Activated naive CD8-positive, alpha-beta T cell treated with anti-CD3 and anti-CD28 coated beads for 36 hours (primary cell): ENCODE measurements around the gene CRB2. TPM values are rescaled to one million over a fixed set of nuclear protein-coding genes. Genes with fewer than 3 reads are reported as not detected.
A peak's percentile ranks its signal among the peaks of the same experiment; 100 is the strongest.

Source experiments
- DNase-seq: peaks from one replicate; pipeline ENCODE4 v3.0.0; 2021
- H3K27ac Mint-ChIP-seq: one replicate; pipeline ENCODE4 v1.8.0; 2022; ENCODE audit warnings: mild to moderate bottlenecking, moderate library complexity, mixed read lengths
- H3K27me3 Mint-ChIP-seq: one replicate; pipeline ENCODE4 v1.8.0; 2022; ENCODE audit warnings: mild to moderate bottlenecking, mixed read lengths
- H3K36me3 Mint-ChIP-seq: one replicate; pipeline ENCODE4 v1.8.0; 2021; ENCODE audit warnings: mild to moderate bottlenecking, mixed read lengths
- H3K4me1 Mint-ChIP-seq: one replicate; pipeline ENCODE4 v1.8.0; 2021; ENCODE audit warnings: mixed read lengths
- H3K4me3 Mint-ChIP-seq: one replicate; pipeline ENCODE4 v1.8.0; 2022; ENCODE audit warnings: mild to moderate bottlenecking, moderate library complexity, mixed read lengths
- H3K9me3 Mint-ChIP-seq: one replicate; pipeline ENCODE4 v1.8.0; 2022; ENCODE audit warnings: mixed read lengths
- total RNA-seq, 2 experiments: library from RNA; stranded (reverse); gene quantifications; one replicate each; pipeline ENCODE4 v1.2.3, GENCODE V29; 2021

The CRB2 gene
- total RNA-seq, 2 experiments from 2014 or later = 0.06 to 0.10 TPM

GRCh38 chr9:123373447-123373923 is 17.5 kb downstream of the CRB2 start:
- Mint-ChIP-seq H3K27me3 (peaks cover 40% of the 10 kb centered on the region), H3K36me3 (no peaks in the 10 kb centered on the region), H3K4me1 (no peaks in the 10 kb centered on the region), H3K9me3 (no peaks in the 10 kb centered on the region), H3K27ac (no peak overlapping the region), H3K4me3 (no peak overlapping the region)
- peak; percentile 24 for DNase-seq

- H3K27me3 Mint-ChIP-seq = peaks cover 40% of the 10 kb centered on the region
- H3K9me3 Mint-ChIP-seq = no peaks in the 10 kb centered on the region
- no peaks in the 10 kb centered on the region for H3K36me3 Mint-ChIP-seq
- no peak overlapping the region for H3K27ac Mint-ChIP-seq
- H3K4me1 Mint-ChIP-seq = no peaks in the 10 kb centered on the region
- no peak for DNase-seq
- no peak overlapping the region for H3K4me3 Mint-ChIP-seq
Measured at GRCh38 chr9:123373946-123374345, 17.9 kb downstream of the CRB2 start.

GRCh38 chr9:123375469-123376132 is 19.6 kb downstream of the CRB2 start:
- Mint-ChIP-seq H3K9me3 (no peaks in the 10 kb centered on the region), H3K4me1 (no peaks in the 10 kb centered on the region), H3K27ac (no peak overlapping the region), H3K27me3 (peaks cover 34% of the 10 kb centered on the region), H3K4me3 (no peak overlapping the region), H3K36me3 (no peaks in the 10 kb centered on the region)
- DNase-seq = no peak

GRCh38 chr9:123376218-123377071 is 20.4 kb downstream of the CRB2 start:
- no peaks in the 10 kb centered on the region for H3K36me3 Mint-ChIP-seq
- H3K4me1 Mint-ChIP-seq = no peaks in the 10 kb centered on the region
- H3K27ac Mint-ChIP-seq = no peak overlapping the region
- no peak overlapping the region for H3K4me3 Mint-ChIP-seq
- H3K27me3 Mint-ChIP-seq = peaks cover 33% of the 10 kb centered on the region
- no peaks in the 10 kb centered on the region for H3K9me3 Mint-ChIP-seq
- no peak for DNase-seq

- Mint-ChIP-seq H3K4me1 (no peaks in the 10 kb centered on the region), H3K27ac (no peak overlapping the region), H3K27me3 (peaks cover 24% of the 10 kb centered on the region), H3K36me3 (no peaks in the 10 kb centered on the region), H3K4me3 (no peak overlapping the region), H3K9me3 (no peaks in the 10 kb centered on the region)
- no peak for DNase-seq
Measured at GRCh38 chr9:123377211-123377971, 21.4 kb downstream of the CRB2 start.

- H3K27me3 Mint-ChIP-seq = peaks cover 17% of the 10 kb centered on the region
- no peak overlapping the region for H3K27ac Mint-ChIP-seq
- no peak for DNase-seq
- no peaks in the 10 kb centered on the region for H3K4me1 Mint-ChIP-seq
- no peaks in the 10 kb centered on the region for H3K36me3 Mint-ChIP-seq
- no peak overlapping the region for H3K4me3 Mint-ChIP-seq
- H3K9me3 Mint-ChIP-seq = no peaks in the 10 kb centered on the region
Measured at GRCh38 chr9:123378025-123378424, 22.0 kb downstream of the CRB2 start.

- no peak for DNase-seq
- no peaks in the 10 kb centered on the region for H3K4me1 Mint-ChIP-seq
- no peak overlapping the region for H3K27ac Mint-ChIP-seq
- H3K9me3 Mint-ChIP-seq = no peaks in the 10 kb centered on the region
- no peak overlapping the region for H3K4me3 Mint-ChIP-seq
- H3K27me3 Mint-ChIP-seq = peaks cover 13% of the 10 kb centered on the region
- H3K36me3 Mint-ChIP-seq = no peaks in the 10 kb centered on the region
Measured at GRCh38 chr9:123378956-123379660, 23.1 kb downstream of the CRB2 start.

GRCh38 chr9:123380852-123381705 is 25.1 kb downstream of the CRB2 start:
- Mint-ChIP-seq H3K27me3 (no peaks in the 10 kb centered on the region), H3K27ac (no peak overlapping the region), H3K9me3 (no peaks in the 10 kb centered on the region), H3K4me1 (no peaks in the 10 kb centered on the region), H3K36me3 (no peaks in the 10 kb centered on the region), H3K4me3 (no peak overlapping the region)
- DNase-seq = no peak

GRCh38 chr9:123382653-123383511 is 26.9 kb downstream of the CRB2 start:
- Mint-ChIP-seq H3K9me3 (no peaks in the 10 kb centered on the region), H3K4me1 (no peaks in the 10 kb centered on the region), H3K27me3 (no peaks in the 10 kb centered on the region), H3K27ac (no peak overlapping the region), H3K4me3 (no peak overlapping the region), H3K36me3 (no peaks in the 10 kb centered on the region)
- DNase-seq = no peak

- H3K4me3 Mint-ChIP-seq = no peak overlapping the region
- H3K36me3 Mint-ChIP-seq = no peaks in the 10 kb centered on the region
- no peaks in the 10 kb centered on the region for H3K9me3 Mint-ChIP-seq
- H3K27ac Mint-ChIP-seq = no peak overlapping the region
- no peaks in the 10 kb centered on the region for H3K27me3 Mint-ChIP-seq
- DNase-seq = no peak
- H3K4me1 Mint-ChIP-seq = no peaks in the 10 kb centered on the region
Measured at GRCh38 chr9:123383512-123384170, 27.6 kb downstream of the CRB2 start.

GRCh38 chr9:123387686-123388085 is 31.7 kb downstream of the CRB2 start:
- Mint-ChIP-seq H3K9me3 (no peaks in the 10 kb centered on the region), H3K36me3 (no peaks in the 10 kb centered on the region), H3K27me3 (no peaks in the 10 kb centered on the region), H3K4me3 (no peak overlapping the region), H3K4me1 (no peaks in the 10 kb centered on the region), H3K27ac (no peak overlapping the region)
- DNase-seq = no peak

GRCh38 chr9:123389070-123389469 is 33.1 kb downstream of the CRB2 start:
- no peak for DNase-seq
- H3K4me3 Mint-ChIP-seq = no peak overlapping the region
- no peaks in the 10 kb centered on the region for H3K36me3 Mint-ChIP-seq
- H3K27ac Mint-ChIP-seq = no peak overlapping the region
- no peaks in the 10 kb centered on the region for H3K9me3 Mint-ChIP-seq
- no peaks in the 10 kb centered on the region for H3K4me1 Mint-ChIP-seq
- no peaks in the 10 kb centered on the region for H3K27me3 Mint-ChIP-seq

GRCh38 chr9:123389698-123390097 is 33.7 kb downstream of the CRB2 start:
- H3K27me3 Mint-ChIP-seq = no peaks in the 10 kb centered on the region
- H3K4me3 Mint-ChIP-seq = no peak overlapping the region
- no peak for DNase-seq
- H3K36me3 Mint-ChIP-seq = no peaks in the 10 kb centered on the region
- no peaks in the 10 kb centered on the region for H3K9me3 Mint-ChIP-seq
- H3K4me1 Mint-ChIP-seq = no peaks in the 10 kb centered on the region
- H3K27ac Mint-ChIP-seq = no peak overlapping the region
